PC-9 (cell line): ENCODE results near the gene SERINC4. TPM values are rescaled to one million over a fixed set of nuclear protein-coding genes. Genes with fewer than 3 reads are reported as not detected.
"Not testable (repeated sequence)": the region's sequence is repeated elsewhere in the genome, so short reads cannot be mapped to it uniquely, and the experiment has no call there.

Experiments
- Bru-seq: library from RNA; stranded (reverse); fragments of 400-500 nt; gene quantifications from one replicate; lab custom pipeline; 2021; lab: Mats Ljungman, UMichigan
- BruChase-seq, 2 experiments: library from RNA; stranded (reverse); fragments of 400-500 nt; gene quantifications; one replicate each; lab custom pipeline; 2021; lab: Mats Ljungman, UMichigan
- BruUV-seq: library from RNA; stranded (reverse); fragments of 400-500 nt; replicated peaks from 2 replicates; lab custom pipeline; 2021; lab: Mats Ljungman, UMichigan
- CTCF ChIA-PET: fragments of 300-600 bp; sonication (Branson Sonifier 250); formaldehyde crosslinking; loops from one replicate; lab custom pipeline; 2022; ENCODE audit warnings: antibody characterized with exemption; lab: Charles Lee
- POLR2A ChIA-PET: fragments of 300-600 bp; sonication (Branson Sonifier 250); formaldehyde crosslinking; loops from one replicate; lab custom pipeline; 2022; ENCODE audit warnings: antibody characterized with exemption; ENCODE audit not compliant: unreplicated experiment; lab: Charles Lee
- DNase-seq, 2 experiments: peaks; one replicate each; pipeline versions ENCODE4 v3.0.0 to v3.0.0-alpha.2; 2015 to 2022; ENCODE audit warnings: mixed read lengths in 1 of 2
- H2AFZ ChIP-seq: fragments of 200-600 bp; sonication (generic); 2 replicates; pipeline ENCODE4 v1.8.1; 2017; ENCODE audit warnings: antibody characterized with exemption
- H3F3A ChIP-seq: fragments of 200-600 bp; sonication (generic); 2 replicates; pipeline ENCODE4 v1.8.1; 2017; ENCODE audit warnings: antibody characterized with exemption, mild to moderate bottlenecking, low read depth; ENCODE audit not compliant: insufficient read depth
- H3K27ac ChIP-seq: fragments of 200-600 bp; sonication (generic); 2 replicates; pipeline ENCODE4 v1.6.1; 2016; ENCODE audit warnings: mixed run types
- H3K27me3 ChIP-seq: fragments of 200-600 bp; sonication (generic); 2 replicates; pipeline ENCODE4 v1.6.1; 2016; ENCODE audit warnings: low read depth, mixed run types; ENCODE audit not compliant: insufficient read depth
- H3K36me3 ChIP-seq: fragments of 200-600 bp; sonication (generic); 2 replicates; pipeline ENCODE4 v1.6.1; 2016; ENCODE audit warnings: low read depth, mixed run types
- H3K4me1 ChIP-seq: fragments of 200-600 bp; sonication (generic); replicated peaks from 2 replicates; pipeline ENCODE4 v1.6.1; 2016; ENCODE audit warnings: mixed run types; ENCODE audit not compliant: insufficient read depth
- H3K4me2 ChIP-seq: fragments of 200-600 bp; sonication (generic); 2 replicates; pipeline ENCODE4 v1.6.1; 2017; ENCODE audit warnings: mixed run types
- H3K4me3 ChIP-seq: fragments of 200-600 bp; sonication (generic); 2 replicates; pipeline ENCODE4 v1.6.1; 2016; ENCODE audit warnings: mixed run types
- H3K79me2 ChIP-seq: fragments of 200-600 bp; sonication (generic); 2 replicates; pipeline ENCODE4 v1.6.1; 2017; ENCODE audit warnings: low read depth, mixed run types
- H3K9me2 ChIP-seq: fragments of 200-600 bp; sonication (generic); 2 replicates; pipeline ENCODE4 v1.8.1; 2017; ENCODE audit warnings: mild to moderate bottlenecking; ENCODE audit not compliant: insufficient read depth
- H3K9me3 ChIP-seq: fragments of 200-600 bp; sonication (generic); 2 replicates; pipeline ENCODE4 v1.8.1; 2016; ENCODE audit warnings: low read depth; ENCODE audit not compliant: insufficient read depth
- H4K20me1 ChIP-seq: fragments of 200-600 bp; sonication (generic); 2 replicates; pipeline ENCODE4 v1.8.1; 2017; ENCODE audit not compliant: insufficient read depth
- CTCF ChIP-seq: fragments of 200-600 bp; sonication (generic); conservative IDR thresholded peaks from 2 replicates; pipeline ENCODE4 v1.6.1; 2017; ENCODE audit warnings: mixed run types, antibody characterized with exemption, mild to moderate bottlenecking, moderate library complexity
- EZH2 ChIP-seq: fragments of 200-600 bp; sonication (generic); IDR thresholded peaks from 2 replicates; pipeline ENCODE4 v1.8.0; 2017; ENCODE audit warnings: antibody characterized with exemption, low read depth
- intact Hi-C: fragments of 100-400 bp; cut with micrococcal nuclease; formaldehyde crosslinking; loops from one replicate; pipeline ENCODE4 v1.10.0; 2022; ENCODE audit not compliant: unreplicated experiment
- long read RNA-seq: library from polyadenylated mRNA; stranded (forward); transcript quantifications from one replicate; pipeline ENCODE4 v2.0.0, GENCODE V29; 2022
- total RNA-seq: library from RNA; stranded (reverse); gene quantifications from 2 replicates; pipeline ENCODE4 v1.2.3, GENCODE V29; 2021

The SERINC4 gene
- total RNA-seq (0.46 TPM in 1 of 2 replicates, not detected in the other), Bru-seq, nascent RNA (percentile 26 among the genes with signal in this experiment), BruChase-seq, experiment 1, labeled RNA remaining after a 2-hour chase (percentile 26 among the genes with signal in this experiment), BruChase-seq, experiment 2, labeled RNA remaining after a 6-hour chase (percentile 28 among the genes with signal in this experiment)
- long read RNA-seq, partial matches to known transcripts, result 0 of 1 reads
- long read RNA-seq, other reads (novel, unspliced or antisense), result 1 of 1 reads

- no peaks in the 10 kb centered on the region for H3K27me3 ChIP-seq
- TSS peak; percentile 28 for BruUV-seq
- no peaks in the 10 kb centered on the region for H3K9me3 ChIP-seq
- peak within 1 kb of the TSS; percentile 93 for H3K4me2 ChIP-seq
- H3F3A ChIP-seq, result peaks cover 32% of the 10 kb centered on the region; the same call in 1 of the 2 replicates
- no peaks in the 10 kb centered on the region for H3K9me2 ChIP-seq
- H2AFZ ChIP-seq, result peak within 1 kb of the TSS; percentile 87
- peaks cover 22% of the 10 kb centered on the region for H3K79me2 ChIP-seq
- TF ChIP-seq EZH2, result no peak
- TF ChIP-seq CTCF, result no peak
- no peak for DNase-seq
- no peaks in the 10 kb centered on the region for H4K20me1 ChIP-seq
- H3K27ac ChIP-seq, result peak within 1 kb of the TSS; percentile 51
- ChIA-PET POLR2A (no interaction called here), CTCF (no interaction called here)
- intact Hi-C loops, result loop anchor here (2.0 kb wide), 1 partner anchor 23 kb away; the partner anchor contains the start of gene ELL3
- peaks cover 14% of the 10 kb centered on the region for H3K4me1 ChIP-seq
- peak within 1 kb of the TSS; percentile 80 for H3K4me3 ChIP-seq
- H3K36me3 ChIP-seq, result peaks cover 5% of the 10 kb centered on the region; the same call in 1 of the 2 replicates
Observed at GRCh38 chr15:43799945-43800285, at the start of gene SERINC4. TSS of gene SERINC4 (minus strand) at chr15:43800220. CDS start at chr15:43799986, 234 bp downstream.

GRCh38 chr15:43845421-43845820 lies 45.4 kb upstream of the SERINC4 start:
- intact Hi-C loops, result no loop called here
- Histone ChIP-seq H3K27me3 (no peaks in the 10 kb centered on the region), H4K20me1 (no peaks in the 10 kb centered on the region), H3K36me3 (no peaks in the 10 kb centered on the region), H3K4me1 (no peaks in the 10 kb centered on the region), H3K9me2 (no peaks in the 10 kb centered on the region), H3K9me3 (no peaks in the 10 kb centered on the region), H3F3A (no peaks in the 10 kb centered on the region), H3K4me3 (no peak overlapping the region), H3K4me2 (no peak overlapping the region), H3K79me2 (no peaks in the 10 kb centered on the region), H2AFZ (no peak overlapping the region), H3K27ac (no peak overlapping the region)
- CTCF ChIA-PET, result no interaction called here
- no peak for TF ChIP-seq EZH2
- no peak for TF ChIP-seq CTCF
- DNase-seq, result no peak
- POLR2A ChIA-PET, result no interaction called here
- no TSS peak for BruUV-seq

- H3K4me2 ChIP-seq, H3F3A ChIP-seq, H3K9me2 ChIP-seq, POLR2A ChIA-PET, intact Hi-C loops, BruUV-seq, H3K79me2 ChIP-seq, H2AFZ ChIP-seq, H3K4me3 ChIP-seq, H4K20me1 ChIP-seq, H3K27ac ChIP-seq, H3K9me3 ChIP-seq, DNase-seq, H3K36me3 ChIP-seq, H3K27me3 ChIP-seq, H3K4me1 ChIP-seq: not testable (repeated sequence)
- CTCF ChIA-PET, result interaction anchor here (0.7 kb wide), 1 partner anchor 677 kb away, joined by 7 read pairs; no protein-coding TSS in a partner anchor
Observed at GRCh38 chr15:43832485-43832884, 32.5 kb upstream of the SERINC4 start.

GRCh38 chr15:43831519-43832052 lies 31.6 kb upstream of the SERINC4 start:
- POLR2A ChIA-PET, result interaction anchor here (0.6 kb wide), 1 partner anchor 82 kb away, joined by 3 read pairs; no protein-coding TSS in a partner anchor
- H3K27me3 ChIP-seq, H3K4me2 ChIP-seq, H3K36me3 ChIP-seq, H3K9me2 ChIP-seq, H3K4me3 ChIP-seq, BruUV-seq, H2AFZ ChIP-seq, H3K79me2 ChIP-seq, H3K27ac ChIP-seq, intact Hi-C loops, H3K9me3 ChIP-seq, DNase-seq, H4K20me1 ChIP-seq: not testable (repeated sequence)
- Histone ChIP-seq H3K4me1 (peaks cover 11% of the 10 kb centered on the region), H3F3A (peaks cover 13% of the 10 kb centered on the region; the same call in 1 of the 2 replicates)
- CTCF ChIA-PET, result interaction anchor here (0.6 to 0.7 kb wide), 2 partner anchors 22 to 678 kb away, joined by 3 to 7 read pairs; no protein-coding TSS in a partner anchor

- H2AFZ ChIP-seq, H3K79me2 ChIP-seq, H3K9me2 ChIP-seq, DNase-seq, POLR2A ChIA-PET, H3K36me3 ChIP-seq, H3K27ac ChIP-seq, intact Hi-C loops, H3K27me3 ChIP-seq, H3K9me3 ChIP-seq, H3K4me2 ChIP-seq, BruUV-seq, H3K4me3 ChIP-seq, H4K20me1 ChIP-seq, CTCF ChIA-PET: not testable (repeated sequence)
- H3F3A ChIP-seq, result peaks cover 13% of the 10 kb centered on the region; the same call in 1 of the 2 replicates
- H3K4me1 ChIP-seq, result peaks cover 19% of the 10 kb centered on the region
Observed at GRCh38 chr15:43830691-43831275, 30.8 kb upstream of the SERINC4 start.
